Neural cell (in vitro differentiated cells): ENCODE measurements around the gene CYP46A1. TPM values are rescaled to one million over a fixed set of nuclear protein-coding genes. Genes with fewer than 3 reads are reported as not detected.

ENCODE experiments used
- polyA plus RNA-seq: library from polyadenylated mRNA; depleted of rRNA; stranded (reverse); fragments of >200 nt; gene quantifications from 2 replicates; pipeline ENCODE4 v1.2.3, GENCODE V29; 2014

CYP46A1 gene
- polyA plus RNA-seq, 1 donor from 2014 or later = 5.4 TPM

Other genes with a start within 250 kb of the CYP46A1 start
- gene SETD3, start 203.4 kb upstream of the CYP46A1 start, polyA plus RNA-seq = 44.0 and 49.6 TPM in 2 replicates
- gene CCNK, start 202.9 kb upstream of the CYP46A1 start, polyA plus RNA-seq = 11.2 and 20.1 TPM in 2 replicates
- 24.8 and 25.5 TPM in 2 replicates for gene CCDC85C, start 80.1 kb upstream of the CYP46A1 start, polyA plus RNA-seq
- gene HHIPL1, start 39.2 kb upstream of the CYP46A1 start, polyA plus RNA-seq = 0.04 and 0.47 TPM in 2 replicates
- 21.7 and 27.2 TPM in 2 replicates for gene EML1, start 109.1 kb downstream of the CYP46A1 start, polyA plus RNA-seq